NCI-H748 (cell line): Measurements from ENCODE around the gene MAEA.
"Not testable (repeated sequence)": the region's sequence is repeated elsewhere in the genome, so short reads cannot be mapped to it uniquely, and the experiment has no call there.

Experiments used
- DNase-seq: peaks from one replicate; lab custom pipeline; 2025; ENCODE audit not compliant: unreplicated experiment; lab: John Stamatoyannopoulos, UW

MAEA gene

DNA sequence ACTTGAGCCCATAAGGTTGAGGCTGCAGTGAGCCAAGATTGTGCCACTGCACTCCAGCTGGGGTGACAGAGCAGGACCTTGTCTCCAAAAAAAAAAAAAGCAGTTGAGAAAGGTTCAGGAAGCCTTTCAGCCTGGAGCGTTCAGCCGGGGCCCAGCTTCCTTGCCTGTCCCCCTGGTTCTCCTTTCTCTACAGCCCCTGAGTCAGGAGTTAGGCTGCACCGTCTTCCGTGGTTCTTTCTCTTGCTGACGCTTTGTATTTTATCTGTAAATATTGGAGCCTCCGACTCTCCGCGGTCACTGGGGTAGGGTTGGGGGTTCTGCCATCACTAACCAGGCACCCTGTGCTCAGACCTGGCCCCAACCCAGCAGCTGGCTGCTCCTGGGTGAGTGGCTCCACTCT lies 43.6 kb downstream of the MAEA start:
- DNase-seq: no peak

DNA sequence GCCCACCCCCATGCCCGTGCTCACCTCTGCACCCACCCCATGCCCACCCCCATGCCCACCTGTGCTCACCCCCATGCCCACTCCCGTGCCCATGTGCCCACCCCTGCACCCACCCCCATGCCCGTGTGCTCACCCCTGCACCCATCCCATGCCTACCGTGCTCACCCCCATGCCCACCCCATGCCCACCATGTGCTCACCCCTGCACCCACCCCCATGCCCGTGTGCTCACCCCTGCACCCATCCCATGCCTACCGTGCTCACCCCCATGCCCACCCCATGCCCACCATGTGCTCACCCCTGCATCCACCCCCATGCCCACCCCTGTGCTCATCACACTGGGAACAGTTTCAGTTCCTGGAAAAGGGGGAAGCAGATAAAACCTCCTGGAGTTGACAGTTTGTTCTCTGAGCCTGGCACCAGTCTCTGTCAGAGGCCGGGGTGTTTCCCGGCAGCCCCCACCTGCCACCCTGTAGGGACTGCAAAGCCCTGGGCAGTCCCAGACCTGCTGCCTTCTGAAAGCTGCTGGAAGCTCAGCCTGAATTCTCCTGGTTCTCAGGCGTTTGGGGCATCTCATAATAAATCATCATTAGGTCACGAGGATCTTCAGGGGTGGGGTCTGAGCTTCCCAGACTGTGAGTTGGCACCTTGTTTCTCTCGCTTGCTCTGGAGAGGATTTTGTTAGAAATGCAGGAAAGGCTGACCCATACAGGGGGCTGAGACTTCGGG lies 44.3 kb downstream of the MAEA start:
- DNase-seq: not testable (repeated sequence)

DNA sequence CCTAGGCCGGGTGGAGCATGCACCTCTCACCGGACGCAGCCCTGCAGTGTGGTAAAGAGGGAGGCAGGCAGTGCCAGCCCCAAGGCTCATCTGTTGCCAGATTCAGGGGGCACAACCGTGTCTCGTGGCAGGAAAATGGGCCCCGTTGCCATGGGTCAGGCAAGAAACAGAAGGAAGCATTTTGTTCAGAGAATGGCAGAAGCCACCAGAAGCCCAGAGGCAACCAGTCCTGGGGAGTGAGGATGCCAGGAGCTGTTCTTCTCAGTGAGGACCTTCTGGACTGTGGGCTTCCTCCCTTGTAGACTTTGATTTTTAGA lies 44.8 kb downstream of the MAEA start:
- DNase-seq: no peak

DNA sequence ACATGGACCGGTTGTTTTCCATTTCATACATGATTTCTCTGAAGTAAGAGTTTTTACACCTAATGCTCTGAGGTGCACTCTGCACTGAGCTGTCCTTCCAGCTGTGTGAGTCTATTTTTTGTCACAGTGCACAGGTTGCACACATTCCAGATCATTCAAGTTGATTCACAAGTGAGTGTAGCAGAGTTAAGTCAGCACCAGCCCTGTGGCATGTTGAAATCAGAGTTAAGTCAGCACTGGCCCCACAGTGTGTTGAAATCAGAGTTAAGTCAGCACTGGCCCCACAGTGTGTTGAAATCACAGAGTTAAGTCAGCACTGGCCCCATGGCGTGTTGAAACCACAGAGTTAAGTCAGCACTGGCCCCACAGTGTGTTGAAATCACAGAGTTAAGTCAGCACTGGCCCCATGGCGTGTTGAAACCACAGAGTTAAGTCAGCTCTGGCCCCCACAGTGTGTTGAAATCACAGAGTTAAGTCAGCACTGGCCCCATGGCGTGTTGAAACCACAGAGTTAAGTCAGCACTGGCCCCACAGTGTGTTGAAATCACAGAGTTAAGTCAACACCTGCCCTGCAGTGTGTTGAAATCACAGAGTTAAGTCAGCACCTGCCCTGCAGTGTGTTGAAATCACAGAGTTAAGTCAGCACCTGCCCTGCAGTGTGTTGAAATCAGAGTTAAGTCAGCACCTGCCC lies 45.6 kb downstream of the MAEA start:
- not testable (repeated sequence) for DNase-seq

DNA sequence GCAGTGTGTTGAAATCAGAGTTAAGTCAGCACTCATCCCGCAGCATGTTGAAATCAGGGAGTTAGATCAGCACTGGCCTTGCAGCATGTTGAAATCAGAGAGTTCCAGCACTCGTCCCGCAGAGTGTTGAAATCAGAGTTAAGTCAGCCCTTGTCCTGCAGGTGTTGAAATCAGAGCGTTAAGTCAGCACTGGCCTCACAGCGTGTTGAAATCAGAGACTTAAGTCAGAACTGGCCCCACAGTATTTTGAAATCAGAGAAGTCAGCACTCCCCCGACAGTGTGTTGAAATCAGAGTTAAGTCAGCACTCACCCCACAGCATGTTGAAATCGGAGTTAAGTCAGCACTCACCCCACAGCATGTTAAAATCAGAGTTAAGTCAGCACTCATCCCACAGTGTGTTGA lies 46.4 kb downstream of the MAEA start:
- DNase-seq: no peak

DNA sequence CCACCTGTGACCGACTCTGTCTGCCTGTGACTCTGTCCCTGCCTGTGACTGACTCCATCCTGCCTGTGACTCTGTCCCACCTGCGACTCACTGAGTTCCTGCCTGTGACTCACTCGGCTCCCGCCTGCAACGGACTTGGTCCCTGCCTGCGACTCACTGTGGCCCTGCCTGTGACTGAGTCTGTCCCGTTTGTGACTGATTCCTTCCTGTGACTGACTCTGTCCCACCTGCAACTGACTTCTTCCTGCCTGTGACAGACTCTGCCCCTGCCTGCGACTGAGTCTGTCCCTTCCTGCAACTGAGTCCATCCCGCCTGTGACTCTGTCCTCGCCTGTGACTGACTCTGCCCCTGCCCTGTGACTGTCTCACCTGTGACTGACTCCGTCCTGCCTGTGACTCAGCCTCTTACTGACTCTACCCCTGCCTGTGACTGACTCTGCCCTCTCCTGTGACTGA lies 47.7 kb downstream of the MAEA start:
- no peak for DNase-seq

DNA sequence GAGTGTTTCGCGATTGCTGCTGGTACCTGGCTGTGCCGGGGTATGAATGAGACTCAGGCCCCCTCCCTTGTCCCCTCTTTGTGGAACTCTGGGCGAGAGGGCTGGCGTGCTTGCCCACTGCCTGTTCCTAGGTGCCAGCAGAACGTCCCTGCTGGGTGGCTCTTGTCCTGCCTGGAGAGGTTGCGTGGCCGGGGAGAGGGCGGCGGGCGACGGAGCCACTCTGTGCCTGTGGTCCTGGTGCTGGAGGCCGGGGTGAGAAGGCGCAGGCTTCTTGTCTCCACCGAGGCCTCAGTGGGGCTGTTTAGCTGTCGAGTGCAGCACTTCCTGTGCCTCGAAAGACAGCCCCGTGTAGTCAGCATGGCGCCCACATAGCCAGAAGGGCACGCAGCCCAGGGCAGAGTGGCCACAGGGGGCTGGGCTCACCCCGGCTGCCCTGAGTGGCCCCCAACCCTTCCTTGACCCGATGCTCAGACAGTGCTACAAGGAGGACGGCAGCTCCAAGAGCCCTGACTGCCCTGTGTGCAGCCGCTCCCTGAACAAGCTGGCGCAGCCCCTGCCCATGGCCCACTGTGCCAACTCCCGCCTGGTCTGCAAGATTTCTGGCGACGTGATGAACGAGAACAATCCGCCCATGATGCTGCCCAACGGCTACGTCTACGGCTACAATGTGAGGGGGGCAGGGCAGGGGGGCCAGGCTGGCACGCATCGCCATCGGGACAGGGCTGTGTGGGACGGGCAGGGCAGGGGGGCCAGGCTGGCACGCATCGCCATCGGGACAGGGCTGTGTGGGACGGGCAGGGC lies 48.5 kb downstream of the MAEA start:
- no peak for DNase-seq

DNA sequence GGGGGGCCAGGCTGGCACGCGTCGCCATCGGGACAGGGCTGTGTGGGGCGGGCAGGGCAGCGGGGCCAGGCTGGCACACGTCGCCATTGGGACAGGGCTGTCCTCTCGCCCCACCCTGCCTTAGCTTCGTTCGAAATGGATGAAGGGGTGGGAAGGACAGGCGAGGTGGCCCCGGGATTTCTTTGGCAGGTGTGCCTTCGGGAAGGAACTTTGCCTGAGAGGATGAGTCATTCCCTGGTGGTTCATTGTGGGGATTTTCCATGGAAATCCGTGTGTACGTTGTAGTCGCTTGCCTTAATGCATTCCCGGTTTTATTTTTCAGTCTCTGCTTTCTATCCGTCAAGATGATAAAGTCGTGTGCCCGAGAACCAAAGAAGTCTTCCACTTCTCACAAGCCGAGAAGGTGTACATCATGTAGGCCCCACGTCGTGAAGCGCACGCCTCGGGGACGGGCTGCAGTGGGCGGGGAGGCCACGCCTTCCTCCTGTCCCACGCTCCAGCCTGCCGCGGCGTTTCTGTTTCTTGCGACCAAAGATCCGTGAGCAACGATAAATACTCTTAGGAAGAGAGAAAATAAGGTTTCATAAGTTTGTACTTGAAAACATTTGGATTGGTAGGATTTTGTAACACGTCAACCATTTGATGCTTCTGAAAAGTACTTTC lies 49.2 kb downstream of the MAEA start:
- DNase-seq: no peak

DNA sequence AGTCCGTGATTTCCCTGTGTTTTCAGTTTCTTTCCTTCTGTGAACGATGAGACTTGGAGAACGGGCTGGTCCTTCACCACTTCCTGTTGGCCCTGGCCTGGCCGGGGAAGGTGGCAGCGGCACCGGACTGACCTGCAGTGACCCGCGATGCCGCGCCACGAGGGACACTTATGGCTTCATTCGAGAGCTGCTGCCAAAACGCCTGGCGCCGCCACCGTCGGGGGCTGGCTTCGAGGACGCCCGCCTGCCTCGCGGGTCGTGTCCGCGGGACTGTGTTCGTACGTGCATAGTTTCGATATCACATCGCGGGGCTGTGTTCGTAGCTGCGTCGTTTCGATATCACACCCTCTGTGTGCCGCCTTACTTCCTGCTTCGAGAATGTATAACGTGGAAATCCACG lies 49.8 kb downstream of the MAEA start:
- DNase-seq: no peak

DNA sequence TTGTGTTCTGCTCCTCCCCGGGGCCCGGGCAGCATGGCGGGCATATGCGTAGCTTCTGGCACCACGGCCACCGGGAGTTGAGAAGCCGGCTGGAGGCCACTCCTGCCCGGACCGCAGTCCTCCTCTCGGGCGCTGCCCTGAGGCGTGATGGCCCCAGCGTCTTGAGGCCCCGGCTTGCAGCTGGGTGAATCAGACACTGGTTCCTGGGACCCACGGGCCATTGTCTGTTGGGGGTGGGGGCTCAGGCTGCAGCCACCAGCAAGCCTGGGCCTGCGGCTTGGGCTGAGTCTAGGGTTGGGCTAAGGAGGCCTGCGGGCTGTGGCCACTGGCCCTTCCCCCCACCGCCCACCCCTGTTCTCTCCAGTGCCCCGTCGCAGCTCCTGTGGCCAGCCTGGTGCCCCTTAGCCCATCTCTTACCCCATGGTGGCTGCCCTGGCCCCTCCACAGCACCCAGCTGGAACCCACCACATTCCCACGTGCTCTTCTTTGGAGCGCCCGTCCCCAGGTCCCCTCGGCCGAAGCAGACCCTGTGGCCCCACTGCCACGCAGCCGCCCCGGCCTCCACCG lies 50.6 kb downstream of the MAEA start:
- no peak for DNase-seq

DNA sequence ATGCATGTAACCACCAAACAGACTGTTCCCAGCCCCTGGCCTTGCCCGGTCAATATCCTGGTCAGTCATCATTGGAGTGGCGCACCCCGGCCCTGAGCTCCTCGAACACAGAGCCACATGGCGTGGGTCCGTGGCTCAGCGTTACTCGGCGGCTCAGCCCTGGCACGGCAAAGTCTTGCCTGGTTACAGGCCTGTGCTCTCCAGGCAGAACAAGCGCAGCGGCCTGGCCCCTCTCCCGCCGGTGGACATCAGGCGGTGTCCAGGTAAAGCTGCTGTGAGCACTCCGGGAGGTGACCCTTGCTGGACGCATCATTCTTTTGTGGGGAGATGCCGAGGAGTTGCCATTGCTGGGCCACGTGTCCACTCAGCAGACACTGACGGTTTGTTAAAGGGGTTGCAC lies 51.2 kb downstream of the MAEA start:
- no peak for DNase-seq

DNA sequence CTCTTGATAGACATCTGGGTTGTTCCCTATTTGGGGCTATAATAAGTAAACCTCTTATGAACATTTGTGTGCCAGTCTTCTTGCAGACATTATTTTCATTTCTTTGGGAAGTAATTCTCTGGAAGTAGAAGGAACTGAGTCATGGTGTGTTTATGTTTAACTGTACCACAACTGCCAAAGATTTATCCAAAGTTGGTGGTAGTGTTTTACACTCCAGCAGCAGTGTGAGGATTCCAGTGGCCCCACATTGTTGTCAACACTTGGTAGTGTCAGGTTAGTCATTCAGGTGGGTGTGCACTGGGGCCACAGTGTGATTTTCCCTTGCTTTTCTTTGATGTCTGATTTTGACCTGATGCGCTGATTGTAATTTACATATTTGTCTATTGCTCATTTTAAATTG lies 52.3 kb downstream of the MAEA start:
- DNase-seq: no peak

DNA sequence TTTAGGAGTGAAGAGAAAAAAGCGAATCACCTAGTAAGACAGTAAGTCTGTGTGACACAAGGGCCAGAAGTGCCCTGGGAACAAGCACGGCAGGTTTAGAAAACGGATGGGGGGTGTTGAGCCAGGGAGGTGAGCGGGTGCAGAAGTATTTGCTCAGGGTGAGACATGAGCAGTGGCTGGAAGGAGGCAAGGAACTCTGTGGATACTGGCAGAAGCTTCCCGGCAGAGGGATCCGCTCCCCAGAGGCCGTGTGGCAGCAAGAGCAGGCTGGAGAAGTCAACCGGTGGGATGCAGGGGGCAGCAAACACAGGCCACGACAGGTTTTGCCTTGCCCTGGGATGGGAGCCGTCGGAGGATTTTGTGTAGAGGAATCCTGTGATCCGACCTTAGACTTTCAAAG lies 55.0 kb downstream of the MAEA start:
- DNase-seq: no peak

DNA sequence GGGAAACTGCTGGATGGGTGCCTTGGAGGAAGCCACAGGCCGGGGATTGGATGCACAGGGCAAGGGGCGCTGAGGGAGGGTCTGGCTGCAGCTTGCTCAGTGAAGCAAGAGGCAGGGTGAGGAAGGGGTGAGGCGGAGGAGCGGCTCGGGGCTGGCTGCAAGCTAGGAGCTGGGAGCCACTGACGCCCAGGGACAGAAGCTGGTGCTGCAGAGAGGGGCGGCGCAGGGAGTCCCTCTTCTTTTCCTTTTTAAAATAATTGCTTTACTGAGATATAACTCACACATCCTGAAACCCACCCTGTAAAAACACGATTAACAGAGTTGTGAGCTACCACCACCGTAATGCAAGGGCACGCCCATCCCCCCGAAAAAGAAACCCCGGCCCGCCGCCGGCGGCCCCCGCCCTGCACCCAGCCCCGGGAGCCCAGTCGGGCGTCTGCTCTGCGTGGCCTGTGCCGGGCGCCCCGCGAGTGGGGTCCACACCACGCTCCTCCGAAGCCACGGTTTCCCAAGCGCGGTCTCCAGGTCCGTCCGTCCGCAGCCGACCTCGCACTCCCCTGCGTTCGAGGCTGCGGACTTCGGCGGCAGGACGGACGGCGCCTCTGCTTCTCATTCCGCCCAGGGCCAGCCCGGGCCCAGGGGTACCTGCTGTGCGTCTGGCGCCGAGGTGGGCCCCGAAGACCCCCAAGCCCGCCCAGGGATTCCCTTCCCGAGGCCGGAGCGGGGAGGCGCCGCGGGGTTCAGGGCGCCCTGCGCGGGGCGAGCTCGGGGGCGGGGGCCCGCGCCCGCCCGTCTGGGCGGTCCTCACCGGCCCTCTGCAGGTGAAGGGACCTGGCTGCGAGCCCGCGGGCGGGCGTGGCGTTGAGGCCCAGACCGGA lies 56.5 kb downstream of the MAEA start:
- peak; percentile 45 for DNase-seq

DNA sequence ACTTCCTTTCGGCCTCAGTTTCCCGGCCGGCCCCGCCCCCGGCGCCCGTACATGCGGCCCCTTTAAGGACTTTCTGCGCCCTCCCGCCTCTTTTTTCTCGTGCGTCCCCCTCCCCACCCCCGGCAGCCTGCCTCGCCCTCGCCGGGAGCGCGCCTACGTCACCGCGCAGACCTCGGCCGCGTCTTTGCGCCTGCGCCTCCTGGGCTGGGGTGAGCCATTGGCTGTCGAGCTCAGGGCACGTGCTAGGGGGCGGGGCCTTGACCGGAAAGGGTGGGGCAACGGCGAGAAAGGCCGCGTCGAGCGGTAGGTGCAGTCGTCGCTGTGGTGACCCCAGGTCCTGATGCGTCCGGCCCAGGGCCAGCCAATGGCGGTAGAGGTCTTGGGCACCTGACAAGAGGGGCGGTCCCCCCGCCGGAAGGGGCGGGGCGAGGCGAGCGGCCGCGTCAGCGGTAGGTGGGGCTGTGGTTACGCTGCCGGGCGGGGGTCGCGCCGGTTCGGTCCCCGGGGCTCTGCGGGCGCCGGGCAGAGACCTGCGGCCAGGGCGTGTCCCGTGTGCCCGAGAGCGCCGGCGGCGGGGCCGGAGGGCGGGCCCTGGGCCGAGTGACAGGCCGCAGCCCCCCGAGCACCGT lies 57.2 kb downstream of the MAEA start, which contains the start of gene UVSSA:
TSS of gene UVSSA (plus strand) at position 428 of the 629 bp plus-strand sequence. CDS start 884 bp downstream, outside the sequence.
- DNase-seq: peak; percentile 91

DNA sequence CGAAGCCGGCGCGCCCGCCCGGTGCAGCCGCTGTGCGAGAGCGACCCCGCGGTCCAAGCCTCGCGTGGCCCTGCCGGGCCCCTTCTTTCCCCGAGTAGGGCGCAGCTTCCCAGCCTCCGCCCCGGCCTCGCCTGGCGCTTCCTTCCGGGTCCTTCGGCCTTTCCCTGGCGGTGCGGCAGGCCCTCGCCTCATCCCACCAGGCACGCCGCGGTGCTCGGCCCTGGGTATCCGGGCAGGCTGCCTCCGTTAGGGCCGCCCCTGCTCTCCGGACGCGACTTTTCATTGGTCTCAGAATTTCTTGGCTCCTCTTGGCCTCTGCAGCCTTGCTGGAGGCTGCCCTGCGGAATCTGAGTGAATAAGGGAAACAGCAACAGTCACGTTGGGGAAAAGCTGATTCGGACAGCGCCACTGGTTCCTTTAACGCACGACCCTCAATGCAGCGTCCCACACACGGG lies 57.7 kb downstream of the MAEA start:
- peak; percentile 52 for DNase-seq

DNA sequence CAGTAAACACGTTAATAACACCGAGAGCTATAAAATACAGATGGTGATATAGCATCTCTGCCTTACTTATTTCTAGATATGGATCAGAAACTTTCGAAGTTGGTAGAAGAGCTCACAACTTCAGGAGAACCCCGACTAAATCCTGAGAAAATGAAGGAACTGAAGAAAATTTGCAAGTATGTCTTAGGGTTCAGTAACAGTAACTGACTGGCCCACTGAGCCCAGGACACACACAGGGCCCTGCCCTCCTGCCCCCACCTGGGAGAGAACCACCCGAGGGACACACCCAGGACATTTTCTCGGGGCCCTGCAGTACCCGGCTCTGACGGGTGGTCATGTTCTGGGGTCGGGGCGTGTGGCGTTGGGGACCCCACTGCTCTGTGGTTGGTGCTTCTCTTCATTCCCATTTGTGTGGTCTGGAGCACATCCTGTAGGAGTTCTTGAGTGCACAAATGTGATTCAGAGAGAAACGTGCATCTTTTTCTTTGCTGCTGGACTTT lies 58.4 kb downstream of the MAEA start:
- DNase-seq: no peak

DNA sequence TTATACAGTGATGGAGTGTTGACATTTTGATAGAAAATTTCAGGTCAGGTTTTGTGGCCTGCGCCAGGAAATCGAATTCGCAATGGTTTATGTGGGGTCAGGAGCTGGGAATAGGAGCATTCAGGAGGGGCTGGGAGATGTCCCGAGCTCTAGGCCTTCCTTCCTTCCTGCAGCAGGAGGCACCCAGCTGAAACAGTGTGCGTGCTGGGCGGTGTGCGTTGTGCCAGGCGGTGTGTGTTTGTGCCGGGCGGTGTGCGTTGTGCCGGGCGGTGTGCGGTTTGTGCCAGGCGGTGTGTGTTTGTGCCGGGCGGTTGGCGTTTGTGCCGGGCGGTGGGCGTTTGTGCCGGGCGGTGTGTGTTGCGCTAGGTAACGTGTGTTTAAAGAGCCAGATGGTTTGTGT lies 59.1 kb downstream of the MAEA start:
- no peak for DNase-seq
